CMK (cell line): Measurements from ENCODE around the gene SPDYE18.
"Not testable (repeated sequence)": the region's sequence is repeated elsewhere in the genome, so short reads cannot be mapped to it uniquely, and the experiment has no call there.

ENCODE experiments used
- DNase-seq: peaks from one replicate; pipeline ENCODE4 v3.0.0-alpha.2; 2010; ENCODE audit warnings: low read depth

Gene SPDYE18

DNA sequence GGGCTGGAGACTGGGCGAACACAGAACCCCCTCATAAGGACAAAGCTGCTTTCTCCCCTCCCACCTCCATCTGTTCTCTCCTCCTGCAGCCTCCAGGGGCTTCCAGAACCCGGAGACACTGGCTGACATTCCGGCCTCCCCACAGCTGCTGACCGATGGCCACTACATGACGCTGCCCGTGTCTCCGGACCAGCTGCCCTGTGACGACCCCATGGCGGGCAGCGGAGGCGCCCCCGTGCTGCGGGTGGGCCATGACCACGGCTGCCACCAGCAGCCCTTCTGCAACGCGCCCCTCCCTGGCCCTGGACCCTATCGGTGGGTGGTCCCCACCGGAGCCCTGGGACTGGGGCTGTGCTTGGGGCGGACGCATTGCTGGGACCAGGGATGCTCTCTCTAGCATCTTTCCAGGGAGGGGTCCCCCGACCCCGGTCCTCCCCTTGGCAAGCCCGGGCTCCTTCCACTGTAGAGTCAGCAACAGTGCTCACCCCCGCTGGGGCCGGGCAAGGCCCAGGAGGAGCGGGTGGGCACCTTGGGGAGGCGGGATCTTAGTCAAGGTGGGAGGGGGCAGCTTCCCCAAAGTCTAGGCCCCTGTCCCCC lies 56.8 kb downstream of the SPDYE18 start:
- DNase-seq = not testable (repeated sequence)

DNA sequence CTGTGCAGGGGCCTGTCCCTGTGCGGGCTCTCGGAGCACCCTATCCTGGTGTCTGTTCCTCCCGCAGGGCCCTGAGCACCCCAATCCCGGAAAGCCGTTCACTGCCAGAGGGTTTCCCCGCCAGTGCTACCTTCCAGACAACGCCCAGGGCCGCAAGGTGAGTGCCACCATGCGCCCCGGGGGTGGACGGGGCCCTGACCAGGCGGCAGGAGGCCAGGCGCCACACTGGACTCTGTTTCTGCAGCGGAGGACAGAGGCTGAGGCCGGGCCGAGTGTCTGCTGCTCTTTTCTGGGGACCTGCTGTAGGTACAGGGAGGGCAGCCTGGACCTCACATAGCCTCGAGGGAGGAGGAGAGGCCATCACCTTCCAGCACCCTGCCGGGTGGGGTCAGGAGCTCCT lies 58.2 kb downstream of the SPDYE18 start:
- not testable (repeated sequence) for DNase-seq

DNA sequence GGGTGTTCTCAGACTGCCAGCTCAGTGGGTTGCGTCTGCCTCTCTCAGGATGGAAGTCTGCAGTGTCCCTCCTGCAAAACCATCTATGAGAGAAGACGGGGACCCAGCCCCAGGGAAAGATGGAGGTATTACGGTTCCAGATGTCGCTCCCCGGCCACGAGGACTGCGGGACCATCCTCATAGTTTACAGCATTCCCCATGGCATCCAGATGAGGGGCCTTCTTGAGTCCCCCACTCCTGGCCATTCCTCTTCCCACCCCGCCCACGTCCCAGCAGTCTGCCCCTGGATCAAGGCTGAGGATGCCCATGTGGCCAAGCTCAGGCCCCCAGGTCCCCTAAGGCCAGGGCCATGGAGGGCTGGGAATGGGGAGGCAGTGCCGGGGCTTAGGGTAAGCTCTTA lies 59.1 kb downstream of the SPDYE18 start:
- DNase-seq = not testable (repeated sequence)

DNA sequence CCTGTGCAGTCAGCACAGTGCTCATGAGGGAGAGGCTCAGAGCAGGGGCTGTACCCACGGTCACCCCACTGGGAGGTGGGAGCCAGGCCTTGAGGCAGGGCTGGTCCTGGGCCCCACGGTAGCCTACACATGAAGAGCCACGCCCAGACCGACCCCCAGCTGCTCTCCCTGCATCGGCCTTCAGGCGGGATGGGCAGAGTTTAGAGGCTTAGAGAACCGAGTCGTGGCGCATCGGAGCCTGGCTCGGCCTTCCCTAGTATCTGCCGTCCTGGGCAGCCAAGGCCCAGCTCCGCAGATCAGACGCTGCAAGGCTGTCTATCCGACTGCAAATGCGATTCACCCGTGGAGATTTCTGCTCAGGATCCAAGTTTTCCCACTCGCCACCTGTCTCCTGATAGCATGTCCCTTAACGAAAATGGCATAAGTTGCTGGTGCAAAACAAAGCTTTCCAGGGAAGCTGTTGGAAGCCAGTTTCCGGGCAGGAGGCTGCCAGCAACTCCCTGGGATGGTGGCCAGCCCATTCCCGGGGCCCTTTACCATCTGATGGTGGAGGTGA lies 59.6 kb downstream of the SPDYE18 start:
- DNase-seq = not testable (repeated sequence)

DNA sequence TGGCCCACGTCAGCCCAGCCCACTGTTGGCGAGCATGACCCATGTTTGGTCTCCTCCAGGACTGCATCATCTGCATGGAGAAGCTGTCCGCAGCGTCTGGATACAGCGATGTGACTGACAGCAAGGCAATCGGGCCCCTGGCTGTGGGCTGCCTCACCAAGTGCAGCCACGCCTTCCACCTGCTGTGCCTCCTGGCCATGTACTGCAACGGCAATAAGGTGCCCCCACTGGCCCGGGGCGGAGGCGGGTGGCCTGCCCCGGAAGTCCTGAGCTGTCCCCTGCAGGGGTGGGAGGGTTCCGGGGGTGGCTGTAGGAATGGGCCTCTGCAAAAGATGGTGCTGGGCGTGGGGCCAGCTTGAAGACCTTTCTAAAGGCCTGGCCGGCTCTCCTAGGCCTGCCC lies 60.3 kb downstream of the SPDYE18 start:
- not testable (repeated sequence) for DNase-seq
